HG03045 (cell line): ENCODE measurements around the gene IP6K1.
"Not testable (repeated sequence)": the region's sequence is repeated elsewhere in the genome, so short reads cannot be mapped to it uniquely, and the experiment has no call there.

ENCODE experiments used
- ATAC-seq: cut with Tn5 transposase; IDR thresholded peaks from one replicate; pipeline ENCODE4 v1.9.1; 2021; ENCODE audit warnings: mild to moderate bottlenecking, moderate library complexity; ENCODE audit not compliant: unreplicated experiment

The IP6K1 gene

GRCh38 chr3:49714728-49715550, 71.4 kb downstream of the IP6K1 start:
- no peak for ATAC-seq

GRCh38 chr3:49713336-49714105, 72.8 kb downstream of the IP6K1 start:
- no peak for ATAC-seq

DNA sequence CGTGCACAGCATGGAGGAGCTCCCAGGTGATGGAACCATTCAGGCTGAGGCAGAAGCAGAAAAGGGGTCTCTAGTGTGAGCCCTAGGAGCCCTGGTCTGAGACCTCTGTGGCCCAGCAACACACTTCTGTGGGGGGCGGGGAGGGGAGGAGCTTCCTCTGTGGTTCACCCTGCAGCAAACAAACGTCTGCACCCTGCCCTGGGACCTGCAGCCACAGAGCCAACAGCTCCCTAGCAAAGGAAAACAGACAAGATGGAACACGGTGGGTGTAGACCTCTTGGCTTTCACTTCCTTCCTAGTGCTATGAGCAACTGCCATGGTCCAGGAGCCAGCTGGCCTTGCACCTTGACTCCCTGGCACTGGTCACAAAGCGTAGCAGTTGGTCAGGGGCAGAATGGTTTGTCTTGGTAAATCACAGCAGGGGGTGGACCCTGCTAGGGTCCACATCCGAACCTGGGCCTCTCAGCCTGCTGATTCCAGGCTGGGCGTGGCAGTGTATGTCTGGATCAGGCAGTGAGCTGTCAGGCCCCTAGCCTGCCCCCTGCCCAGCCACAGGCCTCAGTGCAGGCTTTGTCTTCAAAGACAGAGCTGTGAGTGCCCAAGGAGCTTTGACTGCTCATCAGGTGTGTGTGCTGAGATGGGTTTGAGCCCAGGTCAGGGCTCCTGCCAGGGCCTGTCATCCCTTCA, 73.6 kb downstream of the IP6K1 start:
- ATAC-seq: no peak

DNA sequence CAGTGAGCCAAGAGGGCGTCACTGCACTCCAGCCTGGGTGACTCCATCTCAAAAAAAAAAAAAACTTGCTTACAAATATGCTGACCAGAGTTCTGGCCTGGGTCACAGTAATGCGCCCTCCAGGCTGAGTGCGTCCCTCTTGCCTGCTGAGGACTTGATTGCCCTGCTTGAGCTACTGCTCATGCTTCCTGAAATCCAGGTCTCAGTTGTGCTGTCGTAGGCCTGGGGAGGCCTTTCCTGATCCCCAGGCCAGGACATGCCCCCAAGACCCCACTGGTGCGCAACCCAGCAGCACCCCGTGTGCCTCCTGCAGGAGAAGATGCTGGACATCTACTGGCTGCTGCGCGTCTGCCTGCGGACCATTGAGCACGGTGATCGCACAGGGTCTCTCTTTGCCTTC, 74.2 kb downstream of the IP6K1 start:
- no peak for ATAC-seq

DNA sequence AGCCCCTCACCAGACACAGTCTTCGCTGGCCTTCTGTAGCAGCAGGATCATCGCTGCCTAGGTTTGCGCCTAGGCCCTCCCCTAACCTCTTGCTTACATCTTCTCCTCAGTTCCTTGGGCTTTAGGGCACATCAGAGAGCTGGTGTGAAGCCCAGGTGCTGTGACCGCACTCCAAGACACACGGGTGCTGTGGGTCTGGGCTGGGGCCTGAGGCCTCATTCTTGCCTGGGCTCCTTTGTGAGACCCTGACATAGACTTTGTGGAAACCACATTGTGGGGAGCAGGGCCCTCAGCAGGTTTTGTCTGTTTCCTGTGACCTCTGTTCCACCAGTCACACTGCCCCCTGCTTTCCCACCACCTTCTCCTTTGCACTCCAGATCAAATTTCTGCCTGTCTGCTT, 74.9 kb downstream of the IP6K1 start:
- no peak for ATAC-seq

GRCh38 chr3:49709852-49710251, 76.5 kb downstream of the IP6K1 start:
- no peak for ATAC-seq

- no peak for ATAC-seq
Observed at GRCh38 chr3:49707113-49707480, 79.2 kb downstream of the IP6K1 start.

DNA sequence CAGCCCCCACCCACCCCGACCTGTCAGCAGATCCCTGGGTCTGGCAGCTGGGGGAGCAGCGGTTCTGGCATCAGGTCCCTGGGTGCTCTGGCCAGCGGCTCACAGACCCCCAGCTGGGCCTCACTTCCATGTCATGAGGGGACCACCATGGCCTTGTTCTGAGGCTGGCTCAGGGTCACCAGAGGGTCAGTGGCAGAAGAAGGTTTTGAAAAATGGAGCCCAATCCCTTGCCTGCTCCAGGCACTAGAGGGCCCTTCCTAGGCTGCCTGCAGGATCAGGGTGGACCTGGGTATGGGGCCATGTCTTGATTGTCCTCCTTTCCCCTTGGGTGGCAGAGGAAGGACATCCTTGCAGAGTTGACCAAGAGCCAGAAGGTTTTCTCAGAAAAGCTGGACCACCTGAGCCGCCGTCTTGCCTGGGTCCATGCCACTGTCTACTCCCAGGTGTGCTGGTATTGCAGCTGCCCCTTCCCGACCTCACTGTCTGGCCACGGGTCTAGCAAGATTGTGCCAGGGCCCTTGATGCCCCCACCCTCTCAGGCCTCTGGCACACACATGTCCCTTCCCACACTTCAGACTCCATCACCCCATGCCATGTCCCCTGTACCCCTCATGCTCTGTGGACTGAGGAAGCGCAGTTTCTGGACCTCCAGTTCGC, 79.8 kb downstream of the IP6K1 start:
- ATAC-seq: no peak

- ATAC-seq: no peak
Observed at GRCh38 chr3:49705390-49705960, 80.9 kb downstream of the IP6K1 start.

DNA sequence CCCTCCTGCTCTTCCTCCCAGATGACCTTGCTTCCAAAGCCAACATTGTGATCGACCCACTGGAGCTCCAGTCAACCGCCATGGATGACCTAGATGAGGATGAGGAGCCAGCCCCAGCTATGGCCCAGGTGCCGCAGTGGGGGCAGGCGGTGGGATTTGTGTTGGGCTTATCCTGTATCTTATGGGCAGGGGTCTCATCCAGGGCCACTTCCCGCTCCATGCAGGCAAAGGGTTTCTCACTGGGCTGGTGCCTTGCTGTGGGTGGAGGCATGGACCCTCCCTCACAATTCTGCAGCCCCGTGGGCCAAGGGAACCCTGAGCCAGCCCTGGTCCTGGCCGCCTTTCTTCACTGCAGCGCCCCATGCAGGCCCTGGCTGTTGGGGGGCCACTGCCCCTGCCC, 81.7 kb downstream of the IP6K1 start:
- no peak for ATAC-seq

GRCh38 chr3:49703956-49704355, 82.4 kb downstream of the IP6K1 start:
- no peak for ATAC-seq

- peak; percentile 60 for ATAC-seq
Observed at GRCh38 chr3:49703443-49703927, 82.9 kb downstream of the IP6K1 start.

DNA sequence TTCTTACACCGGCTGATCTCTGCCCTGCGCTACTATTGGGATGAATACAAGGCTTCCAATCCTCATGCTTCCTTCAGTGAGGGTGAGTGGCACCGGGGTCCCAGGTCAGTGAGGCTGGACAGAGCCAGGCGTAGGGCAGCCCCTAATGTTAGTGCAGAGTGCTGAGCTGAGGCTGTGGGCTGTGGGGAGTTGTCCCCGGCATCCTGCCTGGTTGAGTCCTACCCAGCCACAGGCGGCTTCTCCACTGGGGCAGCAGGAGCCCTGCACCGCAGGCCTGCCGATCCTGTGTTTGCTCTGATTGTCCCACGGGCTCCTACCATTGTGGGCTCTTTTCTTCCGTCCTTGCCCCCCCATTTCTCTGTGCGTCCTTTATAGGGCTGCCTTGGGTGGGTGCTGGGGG, 83.7 kb downstream of the IP6K1 start:
- ATAC-seq: no peak

- no peak for ATAC-seq
Observed at GRCh38 chr3:49701388-49702077, 84.8 kb downstream of the IP6K1 start.

DNA sequence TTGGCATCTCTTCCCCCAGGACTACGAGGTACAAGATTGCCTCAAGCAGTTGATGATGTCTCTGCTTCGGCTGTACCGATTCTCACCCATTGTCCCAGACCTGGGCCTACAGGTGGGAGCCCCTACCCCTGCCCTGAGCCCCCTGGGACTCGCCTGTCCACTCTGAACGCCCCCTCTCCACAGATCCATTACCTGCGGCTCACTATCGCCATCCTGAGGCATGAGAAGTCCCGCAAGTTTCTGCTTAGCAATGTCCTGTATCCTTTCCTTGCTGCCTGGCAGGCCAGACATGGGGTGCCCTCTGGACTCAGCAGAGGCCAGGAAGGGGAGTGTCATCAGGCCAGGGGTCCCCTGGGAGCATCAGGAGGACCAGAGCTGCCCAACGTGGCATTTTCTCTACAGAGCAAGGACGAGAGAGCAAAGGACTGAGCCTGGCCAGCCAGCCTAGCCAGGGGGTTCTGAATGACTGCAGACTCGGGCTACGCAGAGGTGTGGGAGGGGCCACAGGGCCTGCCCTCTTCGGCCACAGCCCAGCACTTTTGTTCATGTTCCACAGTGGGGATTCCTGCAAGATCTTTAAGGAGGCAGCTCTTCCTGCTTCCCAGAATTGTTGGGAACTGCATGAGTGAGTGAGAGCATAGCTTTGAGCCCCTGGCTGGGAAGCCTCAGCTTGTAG, 85.8 kb downstream of the IP6K1 start:
- no peak for ATAC-seq

- ATAC-seq: no peak
Observed at GRCh38 chr3:49700014-49700413, 86.3 kb downstream of the IP6K1 start.

GRCh38 chr3:49699281-49699979, 86.9 kb downstream of the IP6K1 start:
- no peak for ATAC-seq

DNA sequence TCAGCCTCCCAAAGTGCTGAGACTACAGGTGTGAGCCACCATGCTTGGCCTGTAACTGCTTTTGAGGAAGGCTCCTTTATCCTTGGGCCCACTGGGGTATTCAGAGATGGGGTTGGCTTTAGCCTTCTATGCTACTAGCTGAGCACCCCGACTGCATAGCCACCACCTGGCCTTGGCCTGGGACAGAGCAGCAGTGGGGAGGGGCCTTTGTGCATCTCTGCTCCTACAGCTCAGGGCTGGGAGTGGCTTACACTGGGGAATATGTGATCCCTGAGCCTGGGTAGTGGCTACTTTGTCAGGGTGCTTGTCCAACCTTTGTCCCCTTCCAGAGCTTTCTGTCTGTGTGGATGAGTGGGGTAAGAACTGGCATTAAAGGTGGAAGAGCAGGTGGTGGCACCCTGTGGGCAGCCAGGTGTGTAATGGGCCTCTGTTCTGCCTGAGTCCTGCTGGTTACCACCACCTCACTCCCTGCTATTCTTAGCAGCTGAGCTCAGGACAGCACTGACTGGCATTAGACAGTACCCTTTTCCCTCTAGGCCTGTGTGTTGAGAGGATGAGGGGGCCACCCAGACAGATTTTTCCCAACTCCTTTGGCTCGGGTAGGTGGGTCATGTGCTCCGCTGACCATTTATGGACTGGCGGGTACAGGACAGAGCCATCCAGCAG, 90.9 kb downstream of the IP6K1 start:
- not testable (repeated sequence) for ATAC-seq
